ENCODE data around the gene TASP1. TPM values are rescaled to one million over a fixed set of nuclear protein-coding genes. Genes with fewer than 3 reads are reported as not detected.
"Not testable (repeated sequence)": the region's sequence is repeated elsewhere in the genome, so short reads cannot be mapped to it uniquely, and the experiment has no call there.

The TASP1 gene
- total RNA-seq, 2 donors from 2014 or later: 15.8 to 16.6 TPM

DNA sequence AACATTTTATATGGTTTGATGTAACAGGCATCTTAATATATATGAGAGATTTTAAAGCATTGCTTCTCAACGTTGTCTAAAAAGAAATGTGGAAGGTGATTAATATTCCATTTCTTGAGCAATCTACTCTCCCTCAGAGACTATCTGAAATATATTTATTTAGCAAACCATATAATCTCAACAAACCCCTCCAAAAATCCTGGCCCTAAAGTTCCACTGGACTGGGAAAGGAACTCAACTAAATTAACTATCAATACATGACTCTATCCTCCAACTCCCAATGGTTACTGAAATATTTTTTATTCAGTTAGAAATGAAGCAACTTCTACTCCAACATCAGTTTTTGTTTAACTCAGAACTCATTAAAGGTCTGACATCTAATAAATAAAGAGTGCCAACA, 6.3 kb downstream of the TASP1 start:
- no peaks in the 10 kb centered on the region for H3K36me3 ChIP-seq (ENCODE audit: control insufficient read depth, insufficient read depth, low read length)
- Mint-ChIP-seq H3K27ac (no peak overlapping the region), H3K27me3 (ENCODE audit: insufficient read depth) (no peaks in the 10 kb centered on the region), H3K4me3 (no peak overlapping the region), H3K9me3 (no peaks in the 10 kb centered on the region), H3K36me3 (ENCODE audit: low read depth) (peaks cover 18% of the 10 kb centered on the region), H3K4me1 (peaks cover 12% of the 10 kb centered on the region)
- H3K4me1 ChIP-seq (ENCODE audit: control insufficient read depth, insufficient read depth, low read length): no peaks in the 10 kb centered on the region
- WGBS, 2 experiments (ENCODE audit: insufficient coverage in 1 of 2, insufficient read length in 1 of 2): no CpG with 5 or more reads among the region's 1 CpG
- TF ChIP-seq CTCF (conservative IDR thresholded peaks at IDR 0.05): no peak
- no peak overlapping the region for H3K27ac ChIP-seq (ENCODE audit: low read depth, low read length)
- no peaks in the 10 kb centered on the region for H3K9me3 ChIP-seq (ENCODE audit: control insufficient read depth, low read length)
- H3K9ac ChIP-seq (ENCODE audit: extremely low read depth, low read length, poor library complexity, severe bottlenecking): no peak overlapping the region
- DNase-seq: no peak
- H3K27me3 ChIP-seq (ENCODE audit: control insufficient read depth, insufficient read depth, low read length, poor library complexity, severe bottlenecking): no peaks in the 10 kb centered on the region
- H3K4me3 ChIP-seq (ENCODE audit: low read length): no peak overlapping the region

DNA sequence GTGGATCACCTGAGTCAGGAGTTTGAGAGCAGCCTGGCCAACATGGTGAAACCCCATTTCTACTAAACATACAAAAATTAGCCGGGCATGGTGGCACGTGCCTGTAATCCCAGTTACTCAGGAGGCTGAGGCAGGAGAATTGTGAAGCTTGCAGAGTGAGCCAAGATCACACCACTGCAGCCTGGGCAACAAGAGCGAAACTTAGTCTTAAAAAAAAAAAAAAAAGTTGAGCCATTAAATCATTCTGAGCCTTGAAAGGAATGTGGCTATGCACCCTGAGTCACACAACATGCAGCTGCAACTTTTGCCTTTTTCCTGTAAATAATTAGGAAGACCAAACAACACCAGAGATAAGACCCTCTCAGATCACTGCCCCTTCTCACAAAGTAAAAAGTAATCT, 11.2 kb downstream of the TASP1 start:
- H3K36me3 Mint-ChIP-seq (ENCODE audit: low read depth): peaks cover 15% of the 10 kb centered on the region
- H3K36me3 ChIP-seq (ENCODE audit: control insufficient read depth, insufficient read depth, low read length); H3K27ac ChIP-seq (ENCODE audit: low read depth, low read length); H3K4me3 Mint-ChIP-seq; H3K9me3 Mint-ChIP-seq; H3K9ac ChIP-seq (ENCODE audit: extremely low read depth, low read length, poor library complexity, severe bottlenecking); DNase-seq; H3K9me3 ChIP-seq (ENCODE audit: control insufficient read depth, low read length); H3K4me3 ChIP-seq (ENCODE audit: low read length); H3K4me1 ChIP-seq (ENCODE audit: control insufficient read depth, insufficient read depth, low read length); H3K27me3 Mint-ChIP-seq (ENCODE audit: insufficient read depth); H3K27me3 ChIP-seq (ENCODE audit: control insufficient read depth, insufficient read depth, low read length, poor library complexity, severe bottlenecking): not testable (repeated sequence)
- peaks cover 37% of the 10 kb centered on the region for H3K4me1 Mint-ChIP-seq
- H3K27ac Mint-ChIP-seq: peak overlapping the region; percentile 74
- 66 to 79% methylated on average over 3 of the region's 3 CpGs for WGBS, 2 experiments (ENCODE audit: insufficient coverage in 1 of 2, insufficient read length in 1 of 2)

GRCh38 chr20:13626724-13627123, 12.0 kb downstream of the TASP1 start:
- Mint-ChIP-seq H3K27ac (peak overlapping the region; percentile 74), H3K4me1 (peaks cover 37% of the 10 kb centered on the region), H3K27me3 (ENCODE audit: insufficient read depth) (no peaks in the 10 kb centered on the region), H3K4me3 (peak overlapping the region; percentile 18), H3K36me3 (ENCODE audit: low read depth) (peaks cover 23% of the 10 kb centered on the region), H3K9me3 (no peaks in the 10 kb centered on the region)
- H3K27ac ChIP-seq (ENCODE audit: low read depth, low read length): no peak overlapping the region
- H3K9ac ChIP-seq (ENCODE audit: extremely low read depth, low read length, poor library complexity, severe bottlenecking): no peak overlapping the region
- no peak overlapping the region for H3K4me3 ChIP-seq (ENCODE audit: low read length)
- H3K9me3 ChIP-seq (ENCODE audit: control insufficient read depth, low read length): no peaks in the 10 kb centered on the region
- peaks cover 14% of the 10 kb centered on the region for H3K36me3 ChIP-seq (ENCODE audit: control insufficient read depth, insufficient read depth, low read length)
- peaks cover 4% of the 10 kb centered on the region for H3K4me1 ChIP-seq (ENCODE audit: control insufficient read depth, insufficient read depth, low read length)
- 17% methylated on average over 1 of the region's 1 CpG; no CpG with 5 or more reads in 1 of the 2 experiments for WGBS, 2 experiments (ENCODE audit: insufficient coverage in 1 of 2, insufficient read length in 1 of 2)
- peak; percentile 53 for DNase-seq
- TF ChIP-seq CTCF (conservative IDR thresholded peaks at IDR 0.05): no peak
- no peaks in the 10 kb centered on the region for H3K27me3 ChIP-seq (ENCODE audit: control insufficient read depth, insufficient read depth, low read length, poor library complexity, severe bottlenecking)

Data from endodermal cell (in vitro differentiated cells).